Measurements from ENCODE around the gene FERMT2. TPM values are rescaled to one million over a fixed set of nuclear protein-coding genes. Genes with fewer than 3 reads are reported as not detected.
A peak's percentile ranks its signal among the peaks of the same experiment; 100 is the strongest.
"Not testable (repeated sequence)": the region's sequence is repeated elsewhere in the genome, so short reads cannot be mapped to it uniquely, and the experiment has no call there.

FERMT2 gene
- total RNA-seq, 6 donors from 2014 or later = 34.6 to 121 (median 72.3) TPM

DNA sequence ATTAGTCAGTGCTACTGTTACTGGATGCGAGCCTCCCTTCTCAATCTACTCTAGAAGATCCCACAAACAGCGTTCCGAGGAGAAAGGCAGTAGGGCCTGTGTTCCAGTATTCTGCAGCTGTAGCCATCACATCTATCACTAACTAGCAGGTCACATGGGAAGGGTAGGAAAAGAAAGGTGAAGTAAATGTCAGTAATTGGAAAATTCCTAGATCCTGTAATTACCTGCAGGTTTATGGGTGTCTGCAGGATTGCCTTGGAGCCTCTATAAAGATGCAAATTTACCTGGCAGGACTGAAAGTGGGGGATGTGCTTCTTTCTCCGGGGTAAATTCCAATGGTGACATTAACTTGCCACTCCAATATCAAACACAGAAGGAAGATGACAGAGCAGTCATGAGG, 77.8 kb downstream of the FERMT2 start:
- ATAC-seq (ENCODE audit: low FRiP score in 2 of 2) (no peak), DNase-seq (no peak)
- H3K27me3 ChIP-seq = no peaks in the 10 kb centered on the region
- H3K4me1 ChIP-seq = peaks cover 0 to 12% (median 1%) of the 10 kb centered on the region in 4 donors
- TF ChIP-seq CTCF (IDR thresholded peaks at IDR 0.05) (no peak), POLR2AphosphoS5 (IDR thresholded peaks at IDR 0.05) (no peak), EP300 (IDR thresholded peaks at IDR 0.05) (no peak), POLR2A (IDR thresholded peaks at IDR 0.05) (no peak)
- WGBS, 2 donors = 84 to 89% methylated on average over 4 of the region's 4 CpGs
- H3K9me3 ChIP-seq = no peaks in the 10 kb centered on the region
- H3K36me3 ChIP-seq = peaks cover 11 to 95% (median 29%) of the 10 kb centered on the region in 4 donors
- peak overlapping the region in 1 of 4 donors; percentile 8 for H3K27ac ChIP-seq
- H3K4me3 ChIP-seq = no peak overlapping the region

DNA sequence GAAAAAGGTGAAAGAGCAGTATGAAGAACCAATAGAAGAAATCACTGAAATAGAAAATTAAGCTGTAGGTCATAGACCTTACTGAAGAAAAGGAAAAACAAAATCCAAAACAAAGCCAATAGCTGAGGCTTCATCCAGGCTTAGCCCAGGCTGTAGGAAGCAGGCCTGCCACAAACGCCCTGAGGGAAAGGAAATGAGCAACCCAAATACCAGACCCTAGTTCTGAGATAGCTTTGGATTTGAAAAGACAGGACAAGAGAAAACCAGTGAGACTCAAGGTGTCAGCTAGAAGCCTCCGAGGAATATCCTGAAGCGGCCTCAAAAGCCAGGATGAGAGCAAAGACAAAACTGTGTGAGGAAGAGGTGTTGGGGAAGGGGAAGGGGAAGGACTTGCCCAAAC, 79.2 kb downstream of the FERMT2 start:
- H3K27ac ChIP-seq = no peak overlapping the region
- H3K27me3 ChIP-seq = no peaks in the 10 kb centered on the region
- peaks cover 0 to 7% (median under 1%) of the 10 kb centered on the region in 4 donors for H3K4me1 ChIP-seq
- H3K36me3 ChIP-seq = peaks cover 8 to 90% (median 29%) of the 10 kb centered on the region in 4 donors
- no peak for DNase-seq
- H3K4me3 ChIP-seq = no peak overlapping the region
- no peak for ATAC-seq (ENCODE audit: low FRiP score in 2 of 2)
- no peaks in the 10 kb centered on the region for H3K9me3 ChIP-seq
- 83 to 91% methylated on average over 3 of the region's 3 CpGs for WGBS, 2 donors
- TF ChIP-seq POLR2A (IDR thresholded peaks at IDR 0.05) (no peak), CTCF (IDR thresholded peaks at IDR 0.05) (no peak), POLR2AphosphoS5 (IDR thresholded peaks at IDR 0.05) (no peak), EP300 (IDR thresholded peaks at IDR 0.05) (no peak)

DNA sequence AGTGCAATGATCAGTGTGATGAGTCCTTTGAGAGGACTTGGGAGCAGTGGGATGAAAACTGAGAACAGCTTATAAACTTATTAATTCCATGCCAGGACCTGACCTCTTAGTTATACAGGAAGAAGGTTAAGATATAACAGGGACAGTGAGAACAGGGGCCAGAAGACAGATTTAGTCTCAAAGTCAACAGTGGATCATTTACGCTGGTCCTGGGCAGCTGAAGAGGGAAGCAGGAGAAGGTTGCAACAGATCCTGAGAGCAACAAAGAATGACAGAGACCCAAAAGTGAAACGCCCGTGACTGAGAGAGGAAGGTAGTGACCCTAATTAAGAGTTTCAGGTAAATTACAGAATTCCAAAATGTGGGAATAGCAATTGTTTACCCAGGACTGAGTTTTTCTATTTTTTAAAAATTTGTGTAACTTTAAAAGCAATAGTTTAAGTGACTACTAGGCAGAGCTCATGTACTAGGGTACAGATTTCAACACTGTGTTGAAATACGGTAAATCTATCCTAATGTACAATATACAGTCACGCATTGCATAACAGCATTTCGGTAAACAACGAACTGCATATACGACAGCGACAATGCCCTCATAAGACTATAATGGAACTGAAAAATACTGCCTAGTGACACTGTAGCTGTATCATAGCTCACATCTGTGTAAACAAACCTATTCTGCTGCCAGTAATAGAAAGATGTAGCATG, 81.8 kb downstream of the FERMT2 start:
- peaks cover 6 to 79% (median 30%) of the 10 kb centered on the region in 4 donors for H3K36me3 ChIP-seq
- no peaks in the 10 kb centered on the region for H3K27me3 ChIP-seq
- 85 to 88% methylated on average over 9 of the region's 9 CpGs for WGBS, 2 donors
- DNase-seq (no peak), ATAC-seq (ENCODE audit: low FRiP score in 2 of 2) (no peak)
- no peaks in the 10 kb centered on the region for H3K9me3 ChIP-seq
- no peak overlapping the region for H3K27ac ChIP-seq
- no peak overlapping the region for H3K4me3 ChIP-seq
- TF ChIP-seq CTCF (IDR thresholded peaks at IDR 0.05) = no peak
- no peak for TF ChIP-seq POLR2A (IDR thresholded peaks at IDR 0.05)
- TF ChIP-seq POLR2AphosphoS5 (IDR thresholded peaks at IDR 0.05) = no peak
- TF ChIP-seq EP300 (IDR thresholded peaks at IDR 0.05) = no peak
- peaks cover 0 to 4% (median 2%) of the 10 kb centered on the region in 4 donors for H3K4me1 ChIP-seq

GRCh38 chr14:52864893-52865292, 86.0 kb downstream of the FERMT2 start:
- not testable (repeated sequence) for H3K4me3 ChIP-seq; H3K4me1 ChIP-seq; DNase-seq; ATAC-seq (ENCODE audit: low FRiP score in 2 of 2); H3K27me3 ChIP-seq; H3K27ac ChIP-seq; H3K9me3 ChIP-seq
- H3K36me3 ChIP-seq = peaks cover 0 to 67% (median 4%) of the 10 kb centered on the region in 4 donors
- 97% methylated on average over 7 of the region's 7 CpGs for WGBS, 2 donors

- H3K4me3 ChIP-seq = no peak overlapping the region
- peaks cover 8 to 67% (median 11%) of the 10 kb centered on the region in 4 donors for H3K36me3 ChIP-seq
- peak overlapping the region in 2 of 4 donors; percentile 58 to 59 for H3K27ac ChIP-seq
- H3K4me1 ChIP-seq = peaks cover 0 to 6% (median 4%) of the 10 kb centered on the region in 4 donors
- DNase-seq = no peak
- no peak for ATAC-seq (ENCODE audit: low FRiP score in 2 of 2)
- WGBS, 2 donors = 65 to 76% methylated on average over 1 of the region's 1 CpG
- no peaks in the 10 kb centered on the region for H3K9me3 ChIP-seq
- H3K27me3 ChIP-seq = no peaks in the 10 kb centered on the region
- TF ChIP-seq POLR2AphosphoS5 (IDR thresholded peaks at IDR 0.05) (no peak), CTCF (IDR thresholded peaks at IDR 0.05) (no peak), POLR2A (IDR thresholded peaks at IDR 0.05) (no peak), EP300 (IDR thresholded peaks at IDR 0.05) (no peak)
These were observed 87.5 kb downstream of the FERMT2 start for GRCh38 chr14:52863334-52863700.
